GM19455 (cell line): Measurements from ENCODE around the gene PCDHB14.
"Not testable (repeated sequence)": the region's sequence is repeated elsewhere in the genome, so short reads cannot be mapped to it uniquely, and the experiment has no call there.

Experiments
- ATAC-seq: cut with Tn5 transposase; IDR thresholded peaks from one replicate; pipeline ENCODE4 v1.9.1; 2021; ENCODE audit not compliant: unreplicated experiment

PCDHB14 gene

GRCh38 chr5:141223112-141223783 lies at the start of gene PCDHB14:
Gene PCDHB14, plus strand, starts transcription at chr5:141223343. Its CDS starts 163 bp downstream, at chr5:141223506.
- no peak for ATAC-seq

GRCh38 chr5:141174291-141175104 lies 48.6 kb upstream of the PCDHB14 start:
- not testable (repeated sequence) for ATAC-seq

- no peak for ATAC-seq
These were observed 47.2 kb upstream of the PCDHB14 start for GRCh38 chr5:141175933-141176332.

- not testable (repeated sequence) for ATAC-seq
These were observed 45.5 kb upstream of the PCDHB14 start, which contains the start of gene PCDHB8 for GRCh38 chr5:141177577-141178191. Gene PCDHB8, plus strand, starts transcription at chr5:141177790. Its CDS starts 245 bp downstream, at chr5:141178035.

GRCh38 chr5:141179371-141179770 lies 43.8 kb upstream of the PCDHB14 start:
- ATAC-seq, result not testable (repeated sequence)

GRCh38 chr5:141179876-141180275 lies 43.3 kb upstream of the PCDHB14 start:
- ATAC-seq, result not testable (repeated sequence)

GRCh38 chr5:141180313-141180712 lies 42.8 kb upstream of the PCDHB14 start:
- no peak for ATAC-seq

GRCh38 chr5:141182248-141182647 lies 40.9 kb upstream of the PCDHB14 start, which contains the start of gene PCDHB16:
Gene PCDHB16, plus strand, starts transcription at chr5:141182387. Its CDS starts 173 bp downstream, at chr5:141182560.
- ATAC-seq, result no peak

GRCh38 chr5:141184117-141184855 lies 38.9 kb upstream of the PCDHB14 start:
- not testable (repeated sequence) for ATAC-seq

GRCh38 chr5:141186897-141187512 lies 36.1 kb upstream of the PCDHB14 start, which contains the start of gene PCDHB9:
Gene PCDHB9, plus strand, starts transcription at chr5:141187161. Its CDS starts 158 bp downstream, at chr5:141187319.
- ATAC-seq, result no peak

GRCh38 chr5:141188682-141189081 lies 34.5 kb upstream of the PCDHB14 start:
- ATAC-seq, result not testable (repeated sequence)

GRCh38 chr5:141189131-141189530 lies 34.0 kb upstream of the PCDHB14 start:
- ATAC-seq, result not testable (repeated sequence)

- ATAC-seq, result no peak
These were observed 30.9 kb upstream of the PCDHB14 start, which contains the start of gene PCDHB10 for GRCh38 chr5:141192110-141192725. Gene PCDHB10, plus strand, starts transcription at chr5:141192353. Its CDS starts 200 bp downstream, at chr5:141192553.

- ATAC-seq, result not testable (repeated sequence)
These were observed 28.8 kb upstream of the PCDHB14 start for GRCh38 chr5:141194332-141194731.

GRCh38 chr5:141196363-141196762 lies 26.8 kb upstream of the PCDHB14 start:
- ATAC-seq, result no peak

GRCh38 chr5:141199359-141200235 lies 23.5 kb upstream of the PCDHB14 start, which contains the start of gene PCDHB11:
Gene PCDHB11, plus strand, starts transcription at chr5:141199627. Its CDS starts 148 bp downstream, at chr5:141199775.
- no peak for ATAC-seq

- ATAC-seq, result not testable (repeated sequence)
These were observed 22.0 kb upstream of the PCDHB14 start for GRCh38 chr5:141201126-141201525.

GRCh38 chr5:141201646-141202045 lies 21.5 kb upstream of the PCDHB14 start:
- not testable (repeated sequence) for ATAC-seq
